ENCODE data around the gene SDHA. TPM values are rescaled to one million over a fixed set of nuclear protein-coding genes. Genes with fewer than 3 reads are reported as not detected.

SDHA gene
- total and polyA plus RNA-seq, 9 of the 15 experiments (the other 6 are each of a cell fraction or from before 2014, with no cell fraction given) = 82.9 to 191 (median 130) TPM

GRCh38 chr5:195401-196160 is 22.5 kb upstream of the SDHA start:
- no TSS peak for BruUV-seq (replicated peaks)
- WGBS (ENCODE audit: insufficient coverage, low coverage, missing lambda C conversion rate) = 39% methylated on average over 32 of the region's 33 CpGs
- Histone ChIP-seq H3K4me1 (replicated peaks in 1 of 2; ENCODE audit: control insufficient read depth in 2 of 2, insufficient read depth in 2 of 2, low read length in 2 of 2) (peaks cover 2 to 52% of the 10 kb centered on the region in 2 experiments; a peak in 3 of 5 replicates), H3K27me3 (ENCODE audit: control insufficient read depth in 2 of 2, insufficient read depth in 2 of 2, low read length in 2 of 2) (peaks cover 25 to 42% of the 10 kb centered on the region in 2 experiments; a peak in 4 of 5 replicates), H3K27ac (ENCODE audit: extremely low read depth, low read depth, low read length) (no peak overlapping the region), H3K9me1 (ENCODE audit: control insufficient read depth, insufficient read depth, low read length) (no peaks in the 10 kb centered on the region), H3K79me2 (ENCODE audit: control insufficient read depth, insufficient read depth, low read length) (no peaks in the 10 kb centered on the region), H3K9ac (ENCODE audit: insufficient read depth in 1 of 2, low read depth in 2 of 2, low read length in 2 of 2) (peak overlapping the region in 1 of 2 experiments; percentile 75; a peak in 1 of 4 replicates), H3K4me3 (no peak overlapping the region), H3K4me2 (ENCODE audit: insufficient read depth, low read length) (no peak overlapping the region), H2AFZ (ENCODE audit: low read depth, low read length) (no peak overlapping the region), H3K36me3 (ENCODE audit: control insufficient read depth, insufficient read depth, low read length) (no peaks in the 10 kb centered on the region), H4K20me1 (replicated peaks; ENCODE audit: control insufficient read depth, insufficient read depth, low read length) (peaks cover 7% of the 10 kb centered on the region), H3K9me3 (replicated peaks; ENCODE audit: control insufficient read depth, insufficient read depth, low read depth, low read length) (no peaks in the 10 kb centered on the region)
- ChIA-PET POLR2A (interaction anchor here (1.5 kb wide), 1 partner anchor 8 kb away, joined by 7 read pairs; no protein-coding TSS in a partner anchor), CTCF (ENCODE audit: low intra/inter-chr PET ratio) (interaction anchor here (0.6 kb wide), 2 partner anchors 162 to 235 kb away, joined by 4 to 5 read pairs; no protein-coding TSS in a partner anchor)
- intact Hi-C loops (cut with micrococcal nuclease) = no loop called here
- FAIRE-seq (peak; percentile 78), DNase-seq (ENCODE audit: extremely low read depth in 1 of 4, low spot score in 3 of 4) (peak; percentile 52 to 72 (median 56)), ATAC-seq (peak; percentile 75)
- in situ Hi-C loops (cut with MboI) = no loop called here
- TF ChIP-seq NR1H2 (CRISPR knock-in tag; IDR thresholded peaks at IDR 0.05) (no peak), RB1 (IDR thresholded peaks at IDR 0.05; ENCODE audit: low read depth) (0 out of 2 replicates have a peak, but pooled peaks have one; percentile 18), PHB2 (IDR thresholded peaks at IDR 0.05; ENCODE audit: low read depth) (no peak), L3MBTL2 (IDR thresholded peaks at IDR 0.05) (no peak), RAD21 (CRISPR knock-in tag; conservative IDR thresholded peaks at IDR 0.05 in 1 of 2, IDR thresholded peaks at IDR 0.05 in 1 of 2) (peak; percentile 19 to 76; a peak in 2 of 4 replicates), JUND (IDR thresholded peaks at IDR 0.05; ENCODE audit: borderline replicate concordance, low read depth, low read length) (no peak), JUND (tag; IDR thresholded peaks at IDR 0.05; ENCODE audit: borderline replicate concordance, low read depth, low read length) (no peak), ZBTB9 (CRISPR knock-in tag; IDR thresholded peaks at IDR 0.05) (no peak), ZNF354B (CRISPR knock-in tag; IDR thresholded peaks at IDR 0.05) (no peak), ARID2 (IDR thresholded peaks at IDR 0.05) (peak; percentile 29; the same call in 1 of the 2 replicates), MXI1 (IDR thresholded peaks at IDR 0.05; ENCODE audit: low read depth, low read length) (no peak)
- TF ChIP-seq, protein P1, sequence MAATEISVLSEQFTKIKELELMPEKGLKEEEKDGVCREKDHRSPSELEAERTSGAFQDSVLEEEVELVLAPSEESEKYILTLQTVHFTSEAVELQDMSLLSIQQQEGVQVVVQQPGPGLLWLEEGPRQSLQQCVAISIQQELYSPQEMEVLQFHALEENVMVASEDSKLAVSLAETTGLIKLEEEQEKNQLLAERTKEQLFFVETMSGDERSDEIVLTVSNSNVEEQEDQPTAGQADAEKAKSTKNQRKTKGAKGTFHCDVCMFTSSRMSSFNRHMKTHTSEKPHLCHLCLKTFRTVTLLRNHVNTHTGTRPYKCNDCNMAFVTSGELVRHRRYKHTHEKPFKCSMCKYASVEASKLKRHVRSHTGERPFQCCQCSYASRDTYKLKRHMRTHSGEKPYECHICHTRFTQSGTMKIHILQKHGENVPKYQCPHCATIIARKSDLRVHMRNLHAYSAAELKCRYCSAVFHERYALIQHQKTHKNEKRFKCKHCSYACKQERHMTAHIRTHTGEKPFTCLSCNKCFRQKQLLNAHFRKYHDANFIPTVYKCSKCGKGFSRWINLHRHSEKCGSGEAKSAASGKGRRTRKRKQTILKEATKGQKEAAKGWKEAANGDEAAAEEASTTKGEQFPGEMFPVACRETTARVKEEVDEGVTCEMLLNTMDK (IDR thresholded peaks at IDR 0.05; ENCODE audit: borderline replicate concordance, insufficient read depth, low read depth, low read length, poor library complexity, severe bottlenecking) = peak; percentile 62
- TF ChIP-seq, protein P2, sequence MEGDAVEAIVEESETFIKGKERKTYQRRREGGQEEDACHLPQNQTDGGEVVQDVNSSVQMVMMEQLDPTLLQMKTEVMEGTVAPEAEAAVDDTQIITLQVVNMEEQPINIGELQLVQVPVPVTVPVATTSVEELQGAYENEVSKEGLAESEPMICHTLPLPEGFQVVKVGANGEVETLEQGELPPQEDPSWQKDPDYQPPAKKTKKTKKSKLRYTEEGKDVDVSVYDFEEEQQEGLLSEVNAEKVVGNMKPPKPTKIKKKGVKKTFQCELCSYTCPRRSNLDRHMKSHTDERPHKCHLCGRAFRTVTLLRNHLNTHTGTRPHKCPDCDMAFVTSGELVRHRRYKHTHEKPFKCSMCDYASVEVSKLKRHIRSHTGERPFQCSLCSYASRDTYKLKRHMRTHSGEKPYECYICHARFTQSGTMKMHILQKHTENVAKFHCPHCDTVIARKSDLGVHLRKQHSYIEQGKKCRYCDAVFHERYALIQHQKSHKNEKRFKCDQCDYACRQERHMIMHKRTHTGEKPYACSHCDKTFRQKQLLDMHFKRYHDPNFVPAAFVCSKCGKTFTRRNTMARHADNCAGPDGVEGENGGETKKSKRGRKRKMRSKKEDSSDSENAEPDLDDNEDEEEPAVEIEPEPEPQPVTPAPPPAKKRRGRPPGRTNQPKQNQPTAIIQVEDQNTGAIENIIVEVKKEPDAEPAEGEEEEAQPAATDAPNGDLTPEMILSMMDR (IDR thresholded peaks at IDR 0.05 in 2 of 3, conservative IDR thresholded peaks at IDR 0.05 in 1 of 3; ENCODE audit: insufficient read depth in 2 of 3, low read depth in 1 of 3, low read length in 3 of 3) = peak; percentile 69 to 74 (median 72)

Measured in K562 (cell line).